HG03175 (cell line): ENCODE measurements around the gene CPEB4.

Experiments used
- ATAC-seq: cut with Tn5 transposase; IDR thresholded peaks from one replicate; pipeline ENCODE4 v1.9.1; 2021; ENCODE audit warnings: mild to moderate bottlenecking, moderate library complexity; ENCODE audit not compliant: unreplicated experiment

Gene CPEB4

GRCh38 chr5:173911623-173912022, 23.5 kb downstream of the CPEB4 start:
- no peak for ATAC-seq

GRCh38 chr5:173913686-173914321, 25.7 kb downstream of the CPEB4 start:
- no peak for ATAC-seq

GRCh38 chr5:173915310-173916014, 27.3 kb downstream of the CPEB4 start:
- ATAC-seq, result no peak

GRCh38 chr5:173916233-173916632, 28.1 kb downstream of the CPEB4 start:
- no peak for ATAC-seq

GRCh38 chr5:173917788-173918786, 29.9 kb downstream of the CPEB4 start:
- ATAC-seq, result peak; percentile 93

GRCh38 chr5:173919443-173919842, 31.3 kb downstream of the CPEB4 start:
- no peak for ATAC-seq

GRCh38 chr5:173920024-173920753, 32.0 kb downstream of the CPEB4 start:
- no peak for ATAC-seq

- no peak for ATAC-seq
Observed at GRCh38 chr5:173920866-173921555, 32.9 kb downstream of the CPEB4 start.

- ATAC-seq, result no peak
Observed at GRCh38 chr5:173922527-173922926, 34.4 kb downstream of the CPEB4 start.

GRCh38 chr5:173923218-173924095, 35.3 kb downstream of the CPEB4 start:
- ATAC-seq, result no peak

GRCh38 chr5:173924899-173925298, 36.8 kb downstream of the CPEB4 start:
- no peak for ATAC-seq

- ATAC-seq, result no peak
Observed at GRCh38 chr5:173925449-173926071, 37.4 kb downstream of the CPEB4 start.

- ATAC-seq, result no peak
Observed at GRCh38 chr5:173926359-173926758, 38.2 kb downstream of the CPEB4 start.

- ATAC-seq, result no peak
Observed at GRCh38 chr5:173928871-173929574, 40.9 kb downstream of the CPEB4 start.

- no peak for ATAC-seq
Observed at GRCh38 chr5:173932695-173933139, 44.6 kb downstream of the CPEB4 start.

GRCh38 chr5:173933901-173934300, 45.8 kb downstream of the CPEB4 start:
- ATAC-seq, result no peak

- ATAC-seq, result no peak
Observed at GRCh38 chr5:173935396-173935795, 47.2 kb downstream of the CPEB4 start.

- no peak for ATAC-seq
Observed at GRCh38 chr5:173940269-173940668, 52.1 kb downstream of the CPEB4 start.
